HCT116 (cell line): ENCODE data around the gene ANKRD60. TPM values are rescaled to one million over a fixed set of nuclear protein-coding genes. Genes with fewer than 3 reads are reported as not detected.
A peak's percentile ranks its signal among the peaks of the same experiment; 100 is the strongest.

Source experiments
- ATAC-seq: fragments of 200-7000 bp; cut with Tn5 transposase; 2 replicates; pipeline ENCODE4 v1.9.1; 2020; ENCODE audit warnings: mild to moderate bottlenecking, moderate library complexity
- BruUV-seq: library from RNA; stranded (reverse); fragments of 400-500 nt; replicated peaks from 2 replicates; lab custom pipeline; 2021; lab: Mats Ljungman, UMichigan
- CTCF ChIA-PET: fragments of 300-600 bp; sonication (Branson Sonifier 250); formaldehyde crosslinking; loops from one replicate; lab custom pipeline; 2021; ENCODE audit warnings: antibody characterized with exemption; lab: Charles Lee
- POLR2A ChIA-PET: fragments of 300-600, 350-600 bp; sonication (Branson Sonifier 250); formaldehyde crosslinking; loops from one replicate; lab custom pipeline; 2021; ENCODE audit warnings: antibody characterized with exemption; lab: Charles Lee
- RAD21 ChIA-PET, 2 experiments: fragments of 300-600 bp; sonication (Branson Sonifier 250); formaldehyde crosslinking; loops; one replicate each; lab custom pipeline; 2023; ENCODE audit warnings: low total read pairs in 2 of 2; ENCODE audit not compliant: uncharacterized antibody in 2 of 2, unreplicated experiment in 2 of 2, low non-redundant PET in 1 of 2; lab: Charles Lee
- DNase-seq: peaks from one replicate; pipeline ENCODE4 v3.0.0-alpha.2; 2010; ENCODE audit warnings: low read depth, low spot score
- H2AFZ ChIP-seq: fragments of 200-600 bp; shearing (Covaris generic), sonication (generic); 2 replicates; pipeline ENCODE4 v1.6.1; 2017; ENCODE audit warnings: low read depth, mixed run types, mixed read lengths, antibody characterized with exemption, low read length; ENCODE audit not compliant: poor library complexity, severe bottlenecking
- H3K27ac ChIP-seq: 2 replicates; pipeline ENCODE4 v1.5.1; 2012; ENCODE audit warnings: low read depth, low read length
- H3K27me3 ChIP-seq: fragments of 200-600 bp; sonication (generic); 2 replicates; pipeline ENCODE4 v1.6.1; 2016; ENCODE audit warnings: mixed run types, low read length, mixed read lengths; ENCODE audit not compliant: insufficient read depth
- H3K36me3 ChIP-seq, 2 experiments: fragments of 200-500 bp in 1 of 2; fragments of 200-600 bp in 1 of 2; sonication (Bioruptor generic) in 1 of 2; sonication (generic) in 1 of 2; 2 replicates each; pipeline versions ENCODE4 v1.5.1 to v1.6.1; 2014 to 2016; ENCODE audit warnings: low read length in 2 of 2, inconsistent platforms in 1 of 2, mixed read lengths in 1 of 2, mixed run types in 1 of 2; ENCODE audit not compliant: insufficient read depth in 2 of 2, control insufficient read depth in 1 of 2
- H3K4me1 ChIP-seq, 2 experiments: fragments of 200-600 bp in 1 of 2; sonication (generic) in 1 of 2; 2 replicates each; pipeline versions ENCODE4 v1.5.1 to v1.6.1; 2012 to 2017; ENCODE audit warnings: low read length in 2 of 2, inconsistent platforms in 1 of 2, mild to moderate bottlenecking in 1 of 2, mixed read lengths in 1 of 2, mixed run types in 1 of 2, moderate library complexity in 1 of 2; ENCODE audit not compliant: insufficient read depth in 2 of 2, control insufficient read depth in 1 of 2
- H3K4me2 ChIP-seq: fragments of 200-600 bp; sonication (generic); 2 replicates; pipeline ENCODE4 v1.6.1; 2017; ENCODE audit warnings: mixed run types, low read length, mixed read lengths
- H3K4me3 ChIP-seq, 2 experiments: fragments of 200-600 bp in 1 of 2; sonication (generic) in 1 of 2; replicated peaks in 1 of 2; 2 replicates each; pipeline ENCODE4 v1.5.1; 2011 to 2016; ENCODE audit warnings: low read length in 2 of 2, control low read depth in 1 of 2, low read depth in 1 of 2, mild to moderate bottlenecking in 1 of 2, mixed read lengths in 1 of 2, mixed run types in 1 of 2
- H3K79me2 ChIP-seq: fragments of 200-600 bp; sonication (generic); 2 replicates; pipeline ENCODE4 v1.6.1; 2017; ENCODE audit warnings: mild to moderate bottlenecking, mixed run types, low read length, moderate library complexity, mixed read lengths; ENCODE audit not compliant: insufficient read depth
- H3K9ac ChIP-seq: fragments of 200-600 bp; sonication (generic); 2 replicates; pipeline ENCODE4 v1.6.1; 2016; ENCODE audit warnings: low read length, mixed read lengths
- H3K9me2 ChIP-seq: fragments of 200-600 bp; sonication (generic), shearing (Covaris generic); 2 replicates; pipeline ENCODE4 v1.6.1; 2017; ENCODE audit warnings: mixed run types, mild to moderate bottlenecking, moderate library complexity; ENCODE audit not compliant: insufficient read depth
- H3K9me3 ChIP-seq, 2 experiments: fragments of 200-500 bp in 1 of 2; fragments of 200-600 bp in 1 of 2; sonication (Bioruptor generic) in 1 of 2; sonication (generic) in 1 of 2; 2 replicates each; pipeline ENCODE4 v1.6.1; 2014 to 2017; ENCODE audit warnings: low read length in 2 of 2, mixed read lengths in 2 of 2, inconsistent platforms in 1 of 2, low read depth in 1 of 2, mild to moderate bottlenecking in 1 of 2, mixed run types in 1 of 2, moderate library complexity in 1 of 2; ENCODE audit not compliant: control insufficient read depth in 1 of 2, insufficient read depth in 1 of 2
- H4K20me1 ChIP-seq: fragments of 200-600 bp; sonication (generic), shearing (Covaris generic); 2 replicates; pipeline ENCODE4 v1.6.1; 2017; ENCODE audit warnings: mixed run types, mild to moderate bottlenecking, moderate library complexity; ENCODE audit not compliant: insufficient read depth
- CBX3 ChIP-seq: IDR thresholded peaks from 2 replicates; pipeline ENCODE4 v1.6.1; 2012; ENCODE audit warnings: low read depth
- CEBPB ChIP-seq: IDR thresholded peaks from 2 replicates; pipeline ENCODE4 v1.6.1; 2012; ENCODE audit warnings: low read depth
- EGR1 ChIP-seq: IDR thresholded peaks from 2 replicates; pipeline ENCODE4 v1.6.1; 2012; ENCODE audit warnings: low read depth
- ELF1 ChIP-seq: IDR thresholded peaks from 2 replicates; pipeline ENCODE4 v1.6.1; 2012; ENCODE audit warnings: low read depth, borderline replicate concordance
- EZH2 ChIP-seq: fragments of 200-600 bp; sonication (generic); IDR thresholded peaks from 2 replicates; pipeline ENCODE4 v1.6.1; 2017; ENCODE audit warnings: antibody characterized with exemption, mixed run types
- EZH2phosphoT487 ChIP-seq: fragments of 200-600 bp; IDR thresholded peaks from 2 replicates; pipeline ENCODE4 v1.6.1; 2018; ENCODE audit warnings: antibody characterized with exemption, borderline replicate concordance
- FOSL1 ChIP-seq: IDR thresholded peaks from 2 replicates; pipeline ENCODE4 v1.6.1; 2012; ENCODE audit warnings: low read depth
- JUND ChIP-seq: IDR thresholded peaks from 2 replicates; pipeline ENCODE4 v1.6.1; 2012
- POLR2A ChIP-seq: IDR thresholded peaks from 2 replicates; pipeline ENCODE4 v1.7.0; 2011; ENCODE audit warnings: borderline replicate concordance; ENCODE audit not compliant: insufficient read depth, insufficient read length; ENCODE audit errors: extremely low read depth
- RAD21 ChIP-seq: IDR thresholded peaks from 2 replicates; pipeline ENCODE4 v1.6.1; 2012; ENCODE audit warnings: low read depth, mild to moderate bottlenecking
- SIN3A ChIP-seq: IDR thresholded peaks from 2 replicates; pipeline ENCODE4 v1.6.1; 2012; ENCODE audit warnings: low read depth
- SP1 ChIP-seq: IDR thresholded peaks from 2 replicates; pipeline ENCODE4 v1.6.1; 2012; ENCODE audit warnings: low read depth
- SRF ChIP-seq: IDR thresholded peaks from 2 replicates; pipeline ENCODE4 v1.6.1; 2012; ENCODE audit warnings: low read depth
- ZNF274 ChIP-seq: fragments of 200-500 bp; sonication (Bioruptor generic); IDR thresholded peaks from 2 replicates; pipeline ENCODE4 v1.6.1; 2014; ENCODE audit warnings: mild to moderate bottlenecking, low read depth, low read length, inconsistent platforms
- intact Hi-C: fragments of 100-400 bp; cut with micrococcal nuclease; formaldehyde crosslinking; loops from 2 replicates; pipeline ENCODE4 v1.10.0; 2022
- total RNA-seq: library from RNA; stranded (reverse); gene quantifications from one replicate; pipeline ENCODE4 v1.2.1, GENCODE V29; 2021; ENCODE audit not compliant: unreplicated experiment
- TF ChIP-seq, protein P1 (sequence below), 3 experiments: fragments of 200-600 bp in 1 of 3; sonication (generic) in 1 of 3; IDR thresholded peaks in 2 of 3; conservative IDR thresholded peaks in 1 of 3; 2 replicates each; pipeline ENCODE4 v1.5.1; 2012 to 2017; ENCODE audit warnings: low read depth in 2 of 3, low read length in 2 of 3, antibody characterized with exemption in 1 of 3, borderline replicate concordance in 1 of 3, control low read depth in 1 of 3, mild to moderate bottlenecking in 1 of 3, mixed read lengths in 1 of 3, mixed run types in 1 of 3, moderate library complexity in 1 of 3; ENCODE audit not compliant: insufficient read depth in 1 of 3
- TF ChIP-seq, protein P2 (sequence below): IDR thresholded peaks from 2 replicates; pipeline ENCODE4 v1.6.1; 2012; ENCODE audit warnings: low read depth
- TF ChIP-seq, protein P3 (sequence below): IDR thresholded peaks from 2 replicates; pipeline ENCODE4 v1.6.1; 2012
- TF ChIP-seq, protein P4 (sequence below): IDR thresholded peaks from 2 replicates; pipeline ENCODE4 v1.6.1; 2011; ENCODE audit warnings: mild to moderate bottlenecking, low read length, moderate library complexity; ENCODE audit not compliant: insufficient replicate concordance; ENCODE audit errors: extremely low read depth

Gene ANKRD60
- total RNA-seq, 1 experiment from 2014 or later = not detected

DNA sequence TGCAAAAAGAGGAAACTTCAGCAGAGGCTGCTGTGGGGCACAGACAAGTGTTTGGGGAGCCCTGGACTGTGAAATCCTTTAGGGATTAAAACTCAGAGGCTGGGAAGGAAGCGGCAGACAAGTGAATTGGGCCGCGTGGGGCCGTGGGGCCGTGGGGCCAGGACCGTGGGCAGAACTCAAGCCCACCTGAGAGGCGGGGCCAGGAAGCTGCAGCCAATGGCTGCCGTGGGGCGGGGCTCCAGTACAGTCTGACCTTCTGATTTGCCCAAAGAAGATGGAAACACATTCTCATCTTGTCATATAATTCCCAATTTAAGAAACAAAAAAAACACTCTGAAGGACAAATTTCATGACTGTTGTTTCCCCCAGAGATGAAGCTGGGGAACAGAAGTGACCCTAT is 55.4 kb downstream of the ANKRD60 start:
- Histone ChIP-seq H4K20me1 (no peaks in the 10 kb centered on the region), H3K9me2 (no peaks in the 10 kb centered on the region), H3K27me3 (no peaks in the 10 kb centered on the region), H3K9ac (no peak overlapping the region), H3K27ac (no peak overlapping the region), H3K4me2 (no peak overlapping the region), H3K4me3 (no peak overlapping the region), H3K36me3 (no peaks in the 10 kb centered on the region), H3K79me2 (no peaks in the 10 kb centered on the region), H3K4me1 (no peaks in the 10 kb centered on the region), H3K9me3 (no peaks in the 10 kb centered on the region), H2AFZ (no peak overlapping the region)
- ATAC-seq = peak; percentile 59; the same call in 1 of the 2 replicates
- BruUV-seq = no TSS peak
- no peak for DNase-seq
- intact Hi-C loops = loop anchor here (10.0 kb wide), 1 partner anchor 578 kb away; no protein-coding TSS in a partner anchor
- POLR2A ChIA-PET = no interaction called here
- RAD21 ChIA-PET = no interaction called here
- TF ChIP-seq JUND (no peak), ELF1 (no peak), CEBPB (no peak), EZH2 (no peak), POLR2A (no peak), RAD21 (no peak), SRF (no peak), EZH2phosphoT487 (no peak), FOSL1 (no peak), ZNF274 (no peak), CBX3 (no peak), SIN3A (no peak), SP1 (no peak), EGR1 (no peak)
- TF ChIP-seq, protein P1, sequence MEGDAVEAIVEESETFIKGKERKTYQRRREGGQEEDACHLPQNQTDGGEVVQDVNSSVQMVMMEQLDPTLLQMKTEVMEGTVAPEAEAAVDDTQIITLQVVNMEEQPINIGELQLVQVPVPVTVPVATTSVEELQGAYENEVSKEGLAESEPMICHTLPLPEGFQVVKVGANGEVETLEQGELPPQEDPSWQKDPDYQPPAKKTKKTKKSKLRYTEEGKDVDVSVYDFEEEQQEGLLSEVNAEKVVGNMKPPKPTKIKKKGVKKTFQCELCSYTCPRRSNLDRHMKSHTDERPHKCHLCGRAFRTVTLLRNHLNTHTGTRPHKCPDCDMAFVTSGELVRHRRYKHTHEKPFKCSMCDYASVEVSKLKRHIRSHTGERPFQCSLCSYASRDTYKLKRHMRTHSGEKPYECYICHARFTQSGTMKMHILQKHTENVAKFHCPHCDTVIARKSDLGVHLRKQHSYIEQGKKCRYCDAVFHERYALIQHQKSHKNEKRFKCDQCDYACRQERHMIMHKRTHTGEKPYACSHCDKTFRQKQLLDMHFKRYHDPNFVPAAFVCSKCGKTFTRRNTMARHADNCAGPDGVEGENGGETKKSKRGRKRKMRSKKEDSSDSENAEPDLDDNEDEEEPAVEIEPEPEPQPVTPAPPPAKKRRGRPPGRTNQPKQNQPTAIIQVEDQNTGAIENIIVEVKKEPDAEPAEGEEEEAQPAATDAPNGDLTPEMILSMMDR (IDR thresholded peaks at IDR 0.05 in 2 of 3, conservative IDR thresholded peaks at IDR 0.05 in 1 of 3; ENCODE audit: borderline replicate concordance in 1 of 3, insufficient read depth in 1 of 3, low read depth in 2 of 3, low read length in 2 of 3) = no peak
- TF ChIP-seq, protein P2, sequence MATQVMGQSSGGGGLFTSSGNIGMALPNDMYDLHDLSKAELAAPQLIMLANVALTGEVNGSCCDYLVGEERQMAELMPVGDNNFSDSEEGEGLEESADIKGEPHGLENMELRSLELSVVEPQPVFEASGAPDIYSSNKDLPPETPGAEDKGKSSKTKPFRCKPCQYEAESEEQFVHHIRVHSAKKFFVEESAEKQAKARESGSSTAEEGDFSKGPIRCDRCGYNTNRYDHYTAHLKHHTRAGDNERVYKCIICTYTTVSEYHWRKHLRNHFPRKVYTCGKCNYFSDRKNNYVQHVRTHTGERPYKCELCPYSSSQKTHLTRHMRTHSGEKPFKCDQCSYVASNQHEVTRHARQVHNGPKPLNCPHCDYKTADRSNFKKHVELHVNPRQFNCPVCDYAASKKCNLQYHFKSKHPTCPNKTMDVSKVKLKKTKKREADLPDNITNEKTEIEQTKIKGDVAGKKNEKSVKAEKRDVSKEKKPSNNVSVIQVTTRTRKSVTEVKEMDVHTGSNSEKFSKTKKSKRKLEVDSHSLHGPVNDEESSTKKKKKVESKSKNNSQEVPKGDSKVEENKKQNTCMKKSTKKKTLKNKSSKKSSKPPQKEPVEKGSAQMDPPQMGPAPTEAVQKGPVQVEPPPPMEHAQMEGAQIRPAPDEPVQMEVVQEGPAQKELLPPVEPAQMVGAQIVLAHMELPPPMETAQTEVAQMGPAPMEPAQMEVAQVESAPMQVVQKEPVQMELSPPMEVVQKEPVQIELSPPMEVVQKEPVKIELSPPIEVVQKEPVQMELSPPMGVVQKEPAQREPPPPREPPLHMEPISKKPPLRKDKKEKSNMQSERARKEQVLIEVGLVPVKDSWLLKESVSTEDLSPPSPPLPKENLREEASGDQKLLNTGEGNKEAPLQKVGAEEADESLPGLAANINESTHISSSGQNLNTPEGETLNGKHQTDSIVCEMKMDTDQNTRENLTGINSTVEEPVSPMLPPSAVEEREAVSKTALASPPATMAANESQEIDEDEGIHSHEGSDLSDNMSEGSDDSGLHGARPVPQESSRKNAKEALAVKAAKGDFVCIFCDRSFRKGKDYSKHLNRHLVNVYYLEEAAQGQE = no peak
- TF ChIP-seq, protein P3, sequence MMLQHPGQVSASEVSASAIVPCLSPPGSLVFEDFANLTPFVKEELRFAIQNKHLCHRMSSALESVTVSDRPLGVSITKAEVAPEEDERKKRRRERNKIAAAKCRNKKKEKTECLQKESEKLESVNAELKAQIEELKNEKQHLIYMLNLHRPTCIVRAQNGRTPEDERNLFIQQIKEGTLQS = no peak
- TF ChIP-seq, protein P4, sequence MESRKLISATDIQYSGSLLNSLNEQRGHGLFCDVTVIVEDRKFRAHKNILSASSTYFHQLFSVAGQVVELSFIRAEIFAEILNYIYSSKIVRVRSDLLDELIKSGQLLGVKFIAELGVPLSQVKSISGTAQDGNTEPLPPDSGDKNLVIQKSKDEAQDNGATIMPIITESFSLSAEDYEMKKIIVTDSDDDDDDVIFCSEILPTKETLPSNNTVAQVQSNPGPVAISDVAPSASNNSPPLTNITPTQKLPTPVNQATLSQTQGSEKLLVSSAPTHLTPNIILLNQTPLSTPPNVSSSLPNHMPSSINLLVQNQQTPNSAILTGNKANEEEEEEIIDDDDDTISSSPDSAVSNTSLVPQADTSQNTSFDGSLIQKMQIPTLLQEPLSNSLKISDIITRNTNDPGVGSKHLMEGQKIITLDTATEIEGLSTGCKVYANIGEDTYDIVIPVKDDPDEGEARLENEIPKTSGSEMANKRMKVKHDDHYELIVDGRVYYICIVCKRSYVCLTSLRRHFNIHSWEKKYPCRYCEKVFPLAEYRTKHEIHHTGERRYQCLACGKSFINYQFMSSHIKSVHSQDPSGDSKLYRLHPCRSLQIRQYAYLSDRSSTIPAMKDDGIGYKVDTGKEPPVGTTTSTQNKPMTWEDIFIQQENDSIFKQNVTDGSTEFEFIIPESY = no peak
- CTCF ChIA-PET = no interaction called here
